CD4-positive, alpha-beta memory T cell (primary cell): ENCODE measurements around the gene PPM1J. TPM values are rescaled to one million over a fixed set of nuclear protein-coding genes. Genes with fewer than 3 reads are reported as not detected.

ENCODE experiments used
- CTCF ChIA-PET: fragments of 350-600 bp; sonication (Branson Sonifier 250); formaldehyde crosslinking; loops from one replicate; lab custom pipeline; 2021; ENCODE audit warnings: inconsistent platforms; ENCODE audit not compliant: partially characterized antibody; lab: Charles Lee
- POLR2A ChIA-PET: fragments of 350-600 bp; sonication (Branson Sonifier 250); formaldehyde crosslinking; loops from one replicate; lab custom pipeline; 2021; ENCODE audit not compliant: partially characterized antibody; lab: Charles Lee
- DNase-seq, 5 donors: peaks; one replicate each; pipeline versions ENCODE4 v3.0.0 to v3.0.0-alpha.2; 2020 to 2022; ENCODE audit warnings: mixed read lengths in 1 of 5
- H3K27ac ChIP-seq: one replicate; pipeline ENCODE4 v1.7.0; 2013; ENCODE audit warnings: low read depth, low read length
- H3K27me3 ChIP-seq: 2 replicates; pipeline ENCODE4 v1.7.0; 2013; ENCODE audit warnings: mild to moderate bottlenecking, low read length, moderate library complexity; ENCODE audit not compliant: insufficient read depth
- H3K36me3 ChIP-seq: 2 replicates; pipeline ENCODE4 v1.7.0; 2013; ENCODE audit warnings: mild to moderate bottlenecking, low read length, moderate library complexity; ENCODE audit not compliant: insufficient read depth
- H3K4me1 ChIP-seq: 2 replicates; pipeline ENCODE4 v1.7.0; 2013; ENCODE audit warnings: mild to moderate bottlenecking, low read length, moderate library complexity; ENCODE audit not compliant: insufficient read depth
- H3K4me3 ChIP-seq, 2 donors: one replicate each; pipeline ENCODE4 v1.7.0; 2013; ENCODE audit warnings: low read length in 2 of 2, mild to moderate bottlenecking in 1 of 2
- H3K9me3 ChIP-seq, 2 donors: one replicate each; pipeline ENCODE4 v1.7.0; 2013; ENCODE audit warnings: low read length in 2 of 2, control low read depth in 1 of 2; ENCODE audit not compliant: control insufficient read depth in 1 of 2
- H3K27ac Mint-ChIP-seq, 7 donors: one replicate each; pipeline ENCODE4 v1.8.0; 2020 to 2021; ENCODE audit warnings: mixed read lengths in 7 of 7, mild to moderate bottlenecking in 6 of 7, inconsistent platforms in 3 of 7, moderate library complexity in 3 of 7
- H3K27me3 Mint-ChIP-seq, 2 donors: one replicate each; pipeline ENCODE4 v1.8.0; 2020 to 2021; ENCODE audit warnings: mixed read lengths in 2 of 2
- H3K36me3 Mint-ChIP-seq, 2 donors: one replicate each; pipeline ENCODE4 v1.8.0; 2020 to 2021; ENCODE audit warnings: mixed read lengths in 2 of 2, inconsistent platforms in 1 of 2, mild to moderate bottlenecking in 1 of 2
- H3K4me1 Mint-ChIP-seq, 4 donors: one replicate each; pipeline ENCODE4 v1.8.0; 2020 to 2021; ENCODE audit warnings: mixed read lengths in 4 of 4, mild to moderate bottlenecking in 1 of 4
- H3K4me3 Mint-ChIP-seq, 8 donors: one replicate each; pipeline ENCODE4 v1.8.0; 2020 to 2021; ENCODE audit warnings: mixed read lengths in 8 of 8, mild to moderate bottlenecking in 7 of 8, moderate library complexity in 6 of 8, inconsistent platforms in 3 of 8
- H3K9me3 Mint-ChIP-seq, 8 donors: one replicate each; pipeline ENCODE4 v1.8.0; 2020 to 2021; ENCODE audit warnings: mixed read lengths in 8 of 8, mild to moderate bottlenecking in 5 of 8, inconsistent platforms in 3 of 8, moderate library complexity in 1 of 8
- intact Hi-C: fragments of 100-400 bp; cut with micrococcal nuclease; formaldehyde crosslinking; loops from one replicate; pipeline ENCODE4 v1.15.1; 2023
- polyA plus RNA-seq, 2 donors: library from polyadenylated mRNA; unstranded; fragments of 300-500 nt; fragmentation: Illumina TruSeq; gene quantifications; one replicate each; pipeline ENCODE4 v1.2.3, GENCODE V29; 2021
- total RNA-seq, 2 experiments: library from RNA; stranded (reverse); gene quantifications; one replicate each; pipeline ENCODE4 v1.2.3, GENCODE V29; 2021

The PPM1J gene
- total and polyA plus RNA-seq, 4 experiments from 2014 or later: 0.13 to 0.76 TPM; not detected in 2

- Histone ChIP-seq H3K9me3 (no peaks in the 10 kb centered on the region), H3K4me3 (no peak overlapping the region), H3K27me3 (peaks cover 3% of the 10 kb centered on the region), H3K27ac (no peak overlapping the region), H3K4me1 (peaks cover 31% of the 10 kb centered on the region), H3K36me3 (no peaks in the 10 kb centered on the region)
- intact Hi-C loops: no loop called here
- ChIA-PET CTCF (interaction anchor here (1.5 to 5.8 kb wide), 5 partner anchors 8 to 320 kb away, joined by 4 to 73 read pairs (median 56); partner anchors contain the start of gene PPM1J), POLR2A (no interaction called here)
- Mint-ChIP-seq H3K27me3 (peaks cover 0 to 2% of the 10 kb centered on the region in 2 donors), H3K4me3 (no peak overlapping the region), H3K36me3 (no peaks in the 10 kb centered on the region), H3K27ac (no peak overlapping the region), H3K4me1 (peaks cover 11 to 29% (median 18%) of the 10 kb centered on the region in 4 donors), H3K9me3 (no peaks in the 10 kb centered on the region)
- DNase-seq: no peak
Observed at GRCh38 chr1:112710586-112710985, 4.5 kb downstream of the PPM1J start.

- ChIA-PET CTCF (interaction anchor here (1.5 to 5.8 kb wide), 5 partner anchors 8 to 320 kb away, joined by 4 to 73 read pairs (median 56); partner anchors contain the start of gene PPM1J), POLR2A (no interaction called here)
- Mint-ChIP-seq H3K27ac (no peak overlapping the region), H3K36me3 (no peaks in the 10 kb centered on the region), H3K27me3 (peaks cover 0 to 2% of the 10 kb centered on the region in 2 donors), H3K4me1 (peaks cover 15 to 30% (median 20%) of the 10 kb centered on the region in 4 donors), H3K9me3 (no peaks in the 10 kb centered on the region), H3K4me3 (no peak overlapping the region)
- Histone ChIP-seq H3K9me3 (no peaks in the 10 kb centered on the region), H3K27me3 (peaks cover 3% of the 10 kb centered on the region), H3K4me1 (peaks cover 33% of the 10 kb centered on the region), H3K4me3 (no peak overlapping the region), H3K36me3 (no peaks in the 10 kb centered on the region), H3K27ac (no peak overlapping the region)
- DNase-seq: no peak
- intact Hi-C loops: no loop called here
Observed at GRCh38 chr1:112710159-112710558, 5.0 kb downstream of the PPM1J start.

GRCh38 chr1:112708489-112708888, 6.6 kb downstream of the PPM1J start:
- Histone ChIP-seq H3K4me3 (no peak overlapping the region), H3K36me3 (no peaks in the 10 kb centered on the region), H3K27me3 (no peaks in the 10 kb centered on the region), H3K9me3 (no peaks in the 10 kb centered on the region), H3K27ac (no peak overlapping the region), H3K4me1 (peaks cover 33% of the 10 kb centered on the region)
- Mint-ChIP-seq H3K4me3 (peak overlapping the region in 2 of 8 donors; percentile 83 to 84), H3K36me3 (no peaks in the 10 kb centered on the region), H3K4me1 (peaks cover 23 to 41% (median 28%) of the 10 kb centered on the region in 4 donors), H3K27ac (peak overlapping the region in 1 of 7 donors; percentile 68), H3K9me3 (no peaks in the 10 kb centered on the region), H3K27me3 (peaks cover 0 to 2% of the 10 kb centered on the region in 2 donors)
- POLR2A ChIA-PET: interaction anchor here (1.0 to 2.4 kb wide), 4 partner anchors 33 to 317 kb away, joined by 3 to 10 read pairs (median 6); partner anchors contain the start of gene MOV10
- intact Hi-C loops: no loop called here
- DNase-seq: no peak
- CTCF ChIA-PET: interaction anchor here (0.7 to 5.8 kb wide), 21 partner anchors 9 to 364 kb away, joined by 3 to 73 read pairs (median 5); partner anchors contain the start of genes LRIG2, MOV10, PPM1J and ST7L

GRCh38 chr1:112708002-112708448, 7.1 kb downstream of the PPM1J start:
- CTCF ChIA-PET: interaction anchor here (0.7 to 5.8 kb wide), 22 partner anchors 9 to 365 kb away, joined by 3 to 73 read pairs (median 4); partner anchors contain the start of genes LRIG2, MOV10, PPM1J and ST7L
- H3K27me3 ChIP-seq: no peaks in the 10 kb centered on the region
- H3K9me3 ChIP-seq: no peaks in the 10 kb centered on the region
- Mint-ChIP-seq H3K27ac (peak overlapping the region in 5 of 7 donors; percentile 6 to 74 (median 67)), H3K27me3 (peaks cover 0 to 2% of the 10 kb centered on the region in 2 donors), H3K4me1 (peaks cover 23 to 44% (median 30%) of the 10 kb centered on the region in 4 donors), H3K9me3 (no peaks in the 10 kb centered on the region), H3K36me3 (no peaks in the 10 kb centered on the region), H3K4me3 (peak overlapping the region; percentile 72 to 94 (median 86))
- no peak overlapping the region for H3K4me3 ChIP-seq
- no peak for DNase-seq
- intact Hi-C loops: no loop called here
- POLR2A ChIA-PET: interaction anchor here (1.0 to 2.4 kb wide), 5 partner anchors 33 to 317 kb away, joined by 3 to 10 read pairs (median 7); partner anchors contain the start of genes CAPZA1, MOV10 and ST7L
- H3K4me1 ChIP-seq: peaks cover 33% of the 10 kb centered on the region
- H3K36me3 ChIP-seq: no peaks in the 10 kb centered on the region
- H3K27ac ChIP-seq: no peak overlapping the region

GRCh38 chr1:112707221-112708001, 7.7 kb downstream of the PPM1J start:
- no peaks in the 10 kb centered on the region for H3K36me3 Mint-ChIP-seq
- DNase-seq: peak; percentile 41 to 59 (median 49)
- peaks cover 22 to 50% (median 33%) of the 10 kb centered on the region in 4 donors for H3K4me1 Mint-ChIP-seq
- H3K27me3 Mint-ChIP-seq: peaks cover 0 to 2% of the 10 kb centered on the region in 2 donors
- peaks cover 33% of the 10 kb centered on the region for H3K4me1 ChIP-seq
- H3K36me3 ChIP-seq: no peaks in the 10 kb centered on the region
- no peaks in the 10 kb centered on the region for H3K9me3 Mint-ChIP-seq
- H3K27ac ChIP-seq: no peak overlapping the region
- peak overlapping the region; percentile 83 to 94 (median 87) for H3K4me3 Mint-ChIP-seq
- CTCF ChIA-PET: interaction anchor here (0.7 to 5.8 kb wide), 21 partner anchors 8 to 365 kb away, joined by 3 to 73 read pairs (median 5); partner anchors contain the start of genes LRIG2, MOV10, PPM1J and ST7L
- POLR2A ChIA-PET: interaction anchor here (1.0 to 2.4 kb wide), 5 partner anchors 32 to 316 kb away, joined by 3 to 10 read pairs (median 7); partner anchors contain the start of genes CAPZA1, MOV10 and ST7L
- H3K27me3 ChIP-seq: no peaks in the 10 kb centered on the region
- peak overlapping the region in 6 of 7 donors; percentile 31 to 85 (median 74) for H3K27ac Mint-ChIP-seq
- intact Hi-C loops: loop anchor here (1.0 to 2.0 kb wide), 3 partner anchors 89 to 317 kb away; partner anchors contain the start of genes CAPZA1 and ST7L
- peak overlapping the region in 1 of 2 donors; percentile 45 for H3K4me3 ChIP-seq
- H3K9me3 ChIP-seq: no peaks in the 10 kb centered on the region

GRCh38 chr1:112706505-112707220, 8.5 kb downstream of the PPM1J start, which contains the start of gene RHOC:
RHOC (minus strand) TSS chr1:112707127; CDS start chr1:112703799, 3,328 bp downstream.
- Histone ChIP-seq H3K36me3 (no peaks in the 10 kb centered on the region), H3K4me3 (peak within 1 kb of the TSS in 1 of 2 donors; percentile 45), H3K27me3 (no peaks in the 10 kb centered on the region), H3K4me1 (peaks cover 36% of the 10 kb centered on the region), H3K27ac (peak within 1 kb of the TSS; percentile 49), H3K9me3 (no peaks in the 10 kb centered on the region)
- Mint-ChIP-seq H3K27me3 (peaks cover 0 to 2% of the 10 kb centered on the region in 2 donors), H3K9me3 (no peaks in the 10 kb centered on the region), H3K27ac (peak within 1 kb of the TSS; percentile 73 to 93 (median 85)), H3K4me1 (peaks cover 28 to 57% (median 39%) of the 10 kb centered on the region in 4 donors), H3K36me3 (peaks cover 0 to 4% of the 10 kb centered on the region in 2 donors), H3K4me3 (peak within 1 kb of the TSS; percentile 85 to 94 (median 88))
- DNase-seq: no peak
- POLR2A ChIA-PET: interaction anchor here (2.1 to 2.4 kb wide), 2 partner anchors 88 to 316 kb away, joined by 8 to 10 read pairs; partner anchors contain the start of genes CAPZA1 and ST7L
- intact Hi-C loops: loop anchor here (1.0 to 2.0 kb wide), 3 partner anchors 88 to 316 kb away; partner anchors contain the start of genes CAPZA1 and ST7L
- CTCF ChIA-PET: interaction anchor here (0.8 to 5.8 kb wide), 3 partner anchors 12 to 205 kb away, joined by 4 to 73 read pairs (median 66); partner anchors contain the start of gene PPM1J
